ENCODE data around the gene MEGF9.
A peak's percentile ranks its signal among the peaks of the same experiment; 100 is the strongest.

Gene MEGF9

DNA sequence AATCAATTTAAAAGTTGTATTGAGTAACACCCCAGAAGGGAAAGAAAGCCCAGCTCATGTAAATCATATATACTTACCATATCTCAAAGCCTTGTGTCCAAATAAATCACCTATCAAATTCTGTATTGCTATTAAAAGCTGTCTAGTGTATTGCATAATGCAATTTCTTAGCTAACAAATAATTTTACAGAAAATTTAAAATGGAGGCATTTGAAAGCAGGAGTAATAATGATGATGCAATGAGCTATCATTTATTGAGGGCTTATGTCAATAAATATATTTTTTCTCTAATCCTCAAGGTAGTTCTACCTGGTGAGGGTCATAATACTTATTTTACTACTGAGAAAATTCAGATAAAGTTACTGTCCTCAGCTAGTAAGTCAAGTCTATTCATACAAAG, 91.5 kb downstream of the MEGF9 start:
- no peaks in the 10 kb centered on the region for H3K9me3 ChIP-seq (ENCODE audit: insufficient read depth, low read length)
- H3K27me3 ChIP-seq (ENCODE audit: low read depth, low read length), result no peaks in the 10 kb centered on the region
- no peak overlapping the region for H3K9ac ChIP-seq (ENCODE audit: low read length)
- H3K4me3 ChIP-seq (ENCODE audit: low read length), result no peak overlapping the region
- no peaks in the 10 kb centered on the region for H3K36me3 ChIP-seq (replicated peaks; ENCODE audit: low read depth, low read length)
- no peaks in the 10 kb centered on the region for H3K79me2 ChIP-seq (ENCODE audit: low read length)
- TF ChIP-seq, protein P1, sequence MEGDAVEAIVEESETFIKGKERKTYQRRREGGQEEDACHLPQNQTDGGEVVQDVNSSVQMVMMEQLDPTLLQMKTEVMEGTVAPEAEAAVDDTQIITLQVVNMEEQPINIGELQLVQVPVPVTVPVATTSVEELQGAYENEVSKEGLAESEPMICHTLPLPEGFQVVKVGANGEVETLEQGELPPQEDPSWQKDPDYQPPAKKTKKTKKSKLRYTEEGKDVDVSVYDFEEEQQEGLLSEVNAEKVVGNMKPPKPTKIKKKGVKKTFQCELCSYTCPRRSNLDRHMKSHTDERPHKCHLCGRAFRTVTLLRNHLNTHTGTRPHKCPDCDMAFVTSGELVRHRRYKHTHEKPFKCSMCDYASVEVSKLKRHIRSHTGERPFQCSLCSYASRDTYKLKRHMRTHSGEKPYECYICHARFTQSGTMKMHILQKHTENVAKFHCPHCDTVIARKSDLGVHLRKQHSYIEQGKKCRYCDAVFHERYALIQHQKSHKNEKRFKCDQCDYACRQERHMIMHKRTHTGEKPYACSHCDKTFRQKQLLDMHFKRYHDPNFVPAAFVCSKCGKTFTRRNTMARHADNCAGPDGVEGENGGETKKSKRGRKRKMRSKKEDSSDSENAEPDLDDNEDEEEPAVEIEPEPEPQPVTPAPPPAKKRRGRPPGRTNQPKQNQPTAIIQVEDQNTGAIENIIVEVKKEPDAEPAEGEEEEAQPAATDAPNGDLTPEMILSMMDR (IDR thresholded peaks at IDR 0.05; ENCODE audit: low read depth, low read length), result no peak
- no peak for TF ChIP-seq EZH2phosphoT487 (IDR thresholded peaks at IDR 0.05; ENCODE audit: low read depth)
- H3K4me1 ChIP-seq (ENCODE audit: low read length), result peaks cover 2% of the 10 kb centered on the region; the same call in 1 of the 2 replicates
- no peak overlapping the region for H3K4me2 ChIP-seq (ENCODE audit: low read length)
- no peaks in the 10 kb centered on the region for H4K20me1 ChIP-seq (ENCODE audit: insufficient read depth, low read length)
- no peak overlapping the region for H3K27ac ChIP-seq (ENCODE audit: low read length)
- H2AFZ ChIP-seq (ENCODE audit: low read depth, low read length), result no peak overlapping the region

DNA sequence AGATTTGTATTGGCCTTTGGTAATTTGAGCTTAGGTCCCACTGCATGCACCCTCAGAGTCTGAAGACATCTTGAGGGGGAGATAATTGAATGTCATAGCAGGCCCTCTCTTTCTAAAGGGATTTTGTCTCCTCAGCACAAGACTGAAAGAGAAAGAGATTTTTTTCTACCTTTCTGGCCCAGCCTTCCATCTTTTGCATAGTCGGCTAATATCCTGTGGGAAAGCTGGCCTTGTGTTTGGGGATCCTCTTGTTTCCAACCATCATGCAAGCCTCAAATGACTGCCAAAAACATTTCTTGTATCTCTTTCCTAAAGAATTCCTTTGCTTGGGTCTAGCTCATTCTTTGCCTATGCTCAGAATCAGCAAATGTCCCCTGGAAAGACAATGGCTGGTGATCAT, 92.3 kb downstream of the MEGF9 start:
- Histone ChIP-seq H2AFZ (ENCODE audit: low read depth, low read length) (no peak overlapping the region), H3K4me1 (ENCODE audit: low read length) (peaks cover 2% of the 10 kb centered on the region; the same call in 1 of the 2 replicates), H3K4me3 (ENCODE audit: low read length) (no peak overlapping the region), H3K9me3 (ENCODE audit: insufficient read depth, low read length) (no peaks in the 10 kb centered on the region), H3K36me3 (replicated peaks; ENCODE audit: low read depth, low read length) (no peaks in the 10 kb centered on the region), H4K20me1 (ENCODE audit: insufficient read depth, low read length) (no peaks in the 10 kb centered on the region), H3K27me3 (ENCODE audit: low read depth, low read length) (no peaks in the 10 kb centered on the region), H3K4me2 (ENCODE audit: low read length) (no peak overlapping the region), H3K79me2 (ENCODE audit: low read length) (no peaks in the 10 kb centered on the region), H3K9ac (ENCODE audit: low read length) (no peak overlapping the region), H3K27ac (ENCODE audit: low read length) (no peak overlapping the region)
- TF ChIP-seq, protein P1 (IDR thresholded peaks at IDR 0.05; ENCODE audit: low read depth, low read length), result no peak
- no peak for TF ChIP-seq EZH2phosphoT487 (IDR thresholded peaks at IDR 0.05; ENCODE audit: low read depth)

DNA sequence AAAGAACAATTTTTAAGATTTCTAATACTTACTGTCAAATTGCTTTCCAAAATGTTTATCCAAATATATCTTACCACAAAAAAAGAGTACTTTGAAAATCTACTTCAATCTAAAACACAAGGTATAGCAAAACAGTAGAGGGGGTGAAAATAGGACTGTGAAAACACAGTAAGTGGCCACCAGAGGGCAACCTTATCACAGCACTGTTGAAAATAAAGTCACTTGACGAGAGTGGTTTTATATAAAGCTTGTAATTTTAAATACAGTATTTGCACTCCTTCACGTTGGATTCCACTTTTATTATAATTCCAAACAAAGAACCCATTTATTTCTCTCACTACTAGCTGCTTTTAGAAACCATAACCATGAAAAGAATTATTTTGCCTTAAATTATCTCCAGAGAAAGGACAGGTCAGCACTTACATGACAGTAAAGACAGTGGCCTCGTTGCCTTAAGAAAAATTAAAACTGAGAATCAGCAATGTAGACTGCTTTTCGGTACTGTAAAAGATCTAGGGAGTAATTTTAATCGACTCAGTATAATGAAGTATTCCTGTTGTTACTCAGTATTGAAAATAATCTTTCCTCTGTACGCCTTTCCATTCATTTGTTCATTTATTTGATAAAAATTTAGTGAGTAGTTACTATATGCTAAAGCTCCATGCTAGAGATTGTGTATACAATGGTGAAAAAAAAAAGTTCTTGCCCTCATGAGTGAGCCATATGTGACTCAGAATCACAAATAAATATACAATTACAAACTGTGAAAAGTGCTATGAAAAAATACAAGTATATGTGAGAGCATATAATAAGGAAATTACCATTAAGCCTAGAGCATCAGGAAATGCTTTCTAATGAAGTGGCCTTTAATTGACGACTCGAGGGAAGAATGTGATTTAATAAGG, 94.3 kb downstream of the MEGF9 start:
- no peaks in the 10 kb centered on the region for H4K20me1 ChIP-seq (ENCODE audit: insufficient read depth, low read length)
- H2AFZ ChIP-seq (ENCODE audit: low read depth, low read length), result no peak overlapping the region
- peak overlapping the region; percentile 49 for H3K4me2 ChIP-seq (ENCODE audit: low read length)
- H3K27me3 ChIP-seq (ENCODE audit: low read depth, low read length), result no peaks in the 10 kb centered on the region
- H3K36me3 ChIP-seq (replicated peaks; ENCODE audit: low read depth, low read length), result no peaks in the 10 kb centered on the region
- H3K4me1 ChIP-seq (ENCODE audit: low read length), result peaks cover 2% of the 10 kb centered on the region; the same call in 1 of the 2 replicates
- H3K79me2 ChIP-seq (ENCODE audit: low read length), result no peaks in the 10 kb centered on the region
- no peaks in the 10 kb centered on the region for H3K9me3 ChIP-seq (ENCODE audit: insufficient read depth, low read length)
- H3K4me3 ChIP-seq (ENCODE audit: low read length), result no peak overlapping the region
- TF ChIP-seq, protein P1 (IDR thresholded peaks at IDR 0.05; ENCODE audit: low read depth, low read length), result peak; percentile 89
- TF ChIP-seq EZH2phosphoT487 (IDR thresholded peaks at IDR 0.05; ENCODE audit: low read depth), result no peak
- H3K9ac ChIP-seq (ENCODE audit: low read length), result no peak overlapping the region
- no peak overlapping the region for H3K27ac ChIP-seq (ENCODE audit: low read length)
